Suprapubic skin (tissue), 3 donors: ENCODE measurements around the gene HIGD2A.

Experiments
- POLR2AphosphoS5 ChIP-seq, 3 donors: sonication (generic); formaldehyde crosslinking; IDR thresholded peaks; one replicate each; pipeline ENCODE4 v1.6.1; 2017; ENCODE audit warnings: antibody characterized with exemption in 3 of 3
- TF ChIP-seq, protein P1 (sequence below), 2 donors: fragments of 200-600 bp in 1 of 2; fragments of 450-650 bp in 1 of 2; sonication (generic) in 1 of 2; IDR thresholded peaks; one replicate each; pipeline ENCODE4 v1.5.1; 2016 to 2019; ENCODE audit warnings: antibody characterized with exemption in 2 of 2, mild to moderate bottlenecking in 1 of 2, moderate library complexity in 1 of 2

GRCh38 chr5:176381423-176381822 lies 7.1 kb upstream of the HIGD2A start:
- no peak for TF ChIP-seq POLR2AphosphoS5 (IDR thresholded peaks at IDR 0.05)
- TF ChIP-seq, protein P1, sequence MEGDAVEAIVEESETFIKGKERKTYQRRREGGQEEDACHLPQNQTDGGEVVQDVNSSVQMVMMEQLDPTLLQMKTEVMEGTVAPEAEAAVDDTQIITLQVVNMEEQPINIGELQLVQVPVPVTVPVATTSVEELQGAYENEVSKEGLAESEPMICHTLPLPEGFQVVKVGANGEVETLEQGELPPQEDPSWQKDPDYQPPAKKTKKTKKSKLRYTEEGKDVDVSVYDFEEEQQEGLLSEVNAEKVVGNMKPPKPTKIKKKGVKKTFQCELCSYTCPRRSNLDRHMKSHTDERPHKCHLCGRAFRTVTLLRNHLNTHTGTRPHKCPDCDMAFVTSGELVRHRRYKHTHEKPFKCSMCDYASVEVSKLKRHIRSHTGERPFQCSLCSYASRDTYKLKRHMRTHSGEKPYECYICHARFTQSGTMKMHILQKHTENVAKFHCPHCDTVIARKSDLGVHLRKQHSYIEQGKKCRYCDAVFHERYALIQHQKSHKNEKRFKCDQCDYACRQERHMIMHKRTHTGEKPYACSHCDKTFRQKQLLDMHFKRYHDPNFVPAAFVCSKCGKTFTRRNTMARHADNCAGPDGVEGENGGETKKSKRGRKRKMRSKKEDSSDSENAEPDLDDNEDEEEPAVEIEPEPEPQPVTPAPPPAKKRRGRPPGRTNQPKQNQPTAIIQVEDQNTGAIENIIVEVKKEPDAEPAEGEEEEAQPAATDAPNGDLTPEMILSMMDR (IDR thresholded peaks at IDR 0.05) = no peak
